ENCODE data around the gene RNF141. TPM values are rescaled to one million over a fixed set of nuclear protein-coding genes. Genes with fewer than 3 reads are reported as not detected.

RNF141 gene
- total RNA-seq, 1 experiment from 2014 or later = 23.2 TPM

DNA sequence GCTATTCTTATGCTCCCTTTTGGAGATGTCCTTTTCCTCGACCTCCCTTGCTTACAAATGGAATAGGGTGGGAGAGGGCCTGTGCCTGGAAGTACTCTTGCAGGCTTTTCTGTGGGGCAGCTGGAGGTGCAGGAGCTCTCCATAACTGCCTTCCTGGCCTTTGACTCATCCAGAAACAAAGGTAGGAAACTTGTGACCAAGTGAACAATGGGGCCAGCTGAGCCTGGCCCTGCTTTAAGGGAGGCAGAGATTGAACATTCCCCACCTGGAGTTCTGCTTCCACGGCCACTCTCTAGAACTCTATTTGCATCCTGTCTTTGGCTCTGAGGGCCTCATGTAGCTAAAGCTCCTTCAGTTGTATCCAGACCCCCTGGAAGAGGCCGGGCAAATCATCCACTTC, 32.6 kb upstream of the RNF141 start:
- Mint-ChIP-seq H3K27me3 (ENCODE audit: low read depth) (no peaks in the 10 kb centered on the region; the same call in 1 of the 2 replicates), H3K4me3 (no peak overlapping the region), H3K27ac (no peak overlapping the region), H3K9me3 (no peaks in the 10 kb centered on the region), H3K4me1 (peaks cover 15% of the 10 kb centered on the region), H3K36me3 (no peaks in the 10 kb centered on the region)
- TF ChIP-seq, protein P1, sequence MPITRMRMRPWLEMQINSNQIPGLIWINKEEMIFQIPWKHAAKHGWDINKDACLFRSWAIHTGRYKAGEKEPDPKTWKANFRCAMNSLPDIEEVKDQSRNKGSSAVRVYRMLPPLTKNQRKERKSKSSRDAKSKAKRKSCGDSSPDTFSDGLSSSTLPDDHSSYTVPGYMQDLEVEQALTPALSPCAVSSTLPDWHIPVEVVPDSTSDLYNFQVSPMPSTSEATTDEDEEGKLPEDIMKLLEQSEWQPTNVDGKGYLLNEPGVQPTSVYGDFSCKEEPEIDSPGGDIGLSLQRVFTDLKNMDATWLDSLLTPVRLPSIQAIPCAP (CRISPR knock-in tag; IDR thresholded peaks at IDR 0.05) = no peak
- TF ChIP-seq CREB1 (CRISPR knock-in tag; IDR thresholded peaks at IDR 0.05) = no peak
- no peak for ATAC-seq
- DNase-seq (ENCODE audit: low spot score) = no peak
- ChIA-PET POLR2A (interaction anchor here (1.5 kb wide), 1 partner anchor 33 kb away, joined by 4 read pairs; the partner anchor contains the start of gene RNF141), CTCF (interaction anchor here (1.5 kb wide), 1 partner anchor 32 kb away, joined by 3 read pairs; the partner anchor contains the start of gene RNF141)

- H3K27me3 Mint-ChIP-seq (ENCODE audit: low read depth) = no peaks in the 10 kb centered on the region; the same call in 1 of the 2 replicates
- ATAC-seq (no peak), DNase-seq (ENCODE audit: low spot score) (no peak)
- TF ChIP-seq NR3C1 (CRISPR knock-in tag; conservative IDR thresholded peaks at IDR 0.05; ENCODE audit: low read depth) = no peak
- TF ChIP-seq SP1 (CRISPR knock-in tag; conservative IDR thresholded peaks at IDR 0.05) = no peak
- TF ChIP-seq TP53 (CRISPR knock-in tag; IDR thresholded peaks at IDR 0.05) = no peak
- TF ChIP-seq ATF2 (CRISPR knock-in tag; IDR thresholded peaks at IDR 0.05; ENCODE audit: borderline replicate concordance, low read depth) = no peak
- TF ChIP-seq, protein P1 (CRISPR knock-in tag; IDR thresholded peaks at IDR 0.05) = no peak
- TF ChIP-seq ZNF423 (CRISPR knock-in tag; IDR thresholded peaks at IDR 0.05) = no peak
- no peak for TF ChIP-seq FOXJ3 (CRISPR knock-in tag; IDR thresholded peaks at IDR 0.05; ENCODE audit: borderline replicate concordance)
- TF ChIP-seq USF1 (CRISPR knock-in tag; IDR thresholded peaks at IDR 0.05) = no peak
- no peak for TF ChIP-seq USF2 (CRISPR knock-in tag; IDR thresholded peaks at IDR 0.05)
- TF ChIP-seq HMGXB4 (CRISPR knock-in tag; IDR thresholded peaks at IDR 0.05) = no peak
- TF ChIP-seq, protein P2, sequence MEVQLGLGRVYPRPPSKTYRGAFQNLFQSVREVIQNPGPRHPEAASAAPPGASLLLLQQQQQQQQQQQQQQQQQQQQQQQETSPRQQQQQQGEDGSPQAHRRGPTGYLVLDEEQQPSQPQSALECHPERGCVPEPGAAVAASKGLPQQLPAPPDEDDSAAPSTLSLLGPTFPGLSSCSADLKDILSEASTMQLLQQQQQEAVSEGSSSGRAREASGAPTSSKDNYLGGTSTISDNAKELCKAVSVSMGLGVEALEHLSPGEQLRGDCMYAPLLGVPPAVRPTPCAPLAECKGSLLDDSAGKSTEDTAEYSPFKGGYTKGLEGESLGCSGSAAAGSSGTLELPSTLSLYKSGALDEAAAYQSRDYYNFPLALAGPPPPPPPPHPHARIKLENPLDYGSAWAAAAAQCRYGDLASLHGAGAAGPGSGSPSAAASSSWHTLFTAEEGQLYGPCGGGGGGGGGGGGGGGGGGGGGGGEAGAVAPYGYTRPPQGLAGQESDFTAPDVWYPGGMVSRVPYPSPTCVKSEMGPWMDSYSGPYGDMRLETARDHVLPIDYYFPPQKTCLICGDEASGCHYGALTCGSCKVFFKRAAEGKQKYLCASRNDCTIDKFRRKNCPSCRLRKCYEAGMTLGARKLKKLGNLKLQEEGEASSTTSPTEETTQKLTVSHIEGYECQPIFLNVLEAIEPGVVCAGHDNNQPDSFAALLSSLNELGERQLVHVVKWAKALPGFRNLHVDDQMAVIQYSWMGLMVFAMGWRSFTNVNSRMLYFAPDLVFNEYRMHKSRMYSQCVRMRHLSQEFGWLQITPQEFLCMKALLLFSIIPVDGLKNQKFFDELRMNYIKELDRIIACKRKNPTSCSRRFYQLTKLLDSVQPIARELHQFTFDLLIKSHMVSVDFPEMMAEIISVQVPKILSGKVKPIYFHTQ (CRISPR knock-in tag; IDR thresholded peaks at IDR 0.05) = no peak
- no peak for TF ChIP-seq JAZF1 (CRISPR knock-in tag; IDR thresholded peaks at IDR 0.05)
- no peak for TF ChIP-seq IRF2 (CRISPR knock-in tag; IDR thresholded peaks at IDR 0.05; ENCODE audit: borderline replicate concordance, low read depth)
- no peak for TF ChIP-seq TEAD4 (CRISPR knock-in tag; IDR thresholded peaks at IDR 0.05)
- no peak for TF ChIP-seq KAT7 (CRISPR knock-in tag; IDR thresholded peaks at IDR 0.05; ENCODE audit: borderline replicate concordance)
- H3K27ac Mint-ChIP-seq = no peak overlapping the region
- H3K9me3 Mint-ChIP-seq = no peaks in the 10 kb centered on the region
- no peaks in the 10 kb centered on the region for H3K36me3 Mint-ChIP-seq
- no peak overlapping the region for H3K4me3 Mint-ChIP-seq
- POLR2A ChIA-PET = interaction anchor here (1.5 kb wide), 1 partner anchor 32 kb away, joined by 4 read pairs; the partner anchor contains the start of gene RNF141
- CTCF ChIA-PET = interaction anchor here (1.5 kb wide), 1 partner anchor 32 kb away, joined by 3 read pairs; the partner anchor contains the start of gene RNF141
- H3K4me1 Mint-ChIP-seq = peaks cover 20% of the 10 kb centered on the region
Observed at GRCh38 chr11:10573028-10573427, 32.0 kb upstream of the RNF141 start.

All from WTC11 (cell line).